OCI-LY3 (cell line): ENCODE data around the gene ACAT2.

Experiments
- EZH2phosphoT487 ChIP-seq: fragments of 200-600 bp; shearing (Covaris generic); IDR thresholded peaks from 2 replicates; pipeline ENCODE4 v1.6.1; 2018; ENCODE audit warnings: antibody characterized with exemption, mixed run types, low read depth
- TF ChIP-seq, protein P1 (sequence below): fragments of 200-600, 300-600 bp; sonication (generic); IDR thresholded peaks from 2 replicates; pipeline ENCODE4 v1.5.1; 2014; ENCODE audit warnings: antibody characterized with exemption, low read length, low read depth

- TF ChIP-seq, protein P1, sequence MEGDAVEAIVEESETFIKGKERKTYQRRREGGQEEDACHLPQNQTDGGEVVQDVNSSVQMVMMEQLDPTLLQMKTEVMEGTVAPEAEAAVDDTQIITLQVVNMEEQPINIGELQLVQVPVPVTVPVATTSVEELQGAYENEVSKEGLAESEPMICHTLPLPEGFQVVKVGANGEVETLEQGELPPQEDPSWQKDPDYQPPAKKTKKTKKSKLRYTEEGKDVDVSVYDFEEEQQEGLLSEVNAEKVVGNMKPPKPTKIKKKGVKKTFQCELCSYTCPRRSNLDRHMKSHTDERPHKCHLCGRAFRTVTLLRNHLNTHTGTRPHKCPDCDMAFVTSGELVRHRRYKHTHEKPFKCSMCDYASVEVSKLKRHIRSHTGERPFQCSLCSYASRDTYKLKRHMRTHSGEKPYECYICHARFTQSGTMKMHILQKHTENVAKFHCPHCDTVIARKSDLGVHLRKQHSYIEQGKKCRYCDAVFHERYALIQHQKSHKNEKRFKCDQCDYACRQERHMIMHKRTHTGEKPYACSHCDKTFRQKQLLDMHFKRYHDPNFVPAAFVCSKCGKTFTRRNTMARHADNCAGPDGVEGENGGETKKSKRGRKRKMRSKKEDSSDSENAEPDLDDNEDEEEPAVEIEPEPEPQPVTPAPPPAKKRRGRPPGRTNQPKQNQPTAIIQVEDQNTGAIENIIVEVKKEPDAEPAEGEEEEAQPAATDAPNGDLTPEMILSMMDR, result no peak
- no peak for TF ChIP-seq EZH2phosphoT487
Observed at GRCh38 chr6:159808647-159809046, 46.8 kb downstream of the ACAT2 start.
